ENCODE measurements around the gene PGAP2. TPM values are rescaled to one million over a fixed set of nuclear protein-coding genes. Genes with fewer than 3 reads are reported as not detected.
"Not testable (repeated sequence)": the region's sequence is repeated elsewhere in the genome, so short reads cannot be mapped to it uniquely, and the experiment has no call there.

Gene PGAP2
- total RNA-seq, 1 experiment from 2014 or later, result 13.9 TPM

GRCh38 chr11:3854977-3855807 lies 46.8 kb downstream of the PGAP2 start, which contains the start of gene STIM1:
TSS of gene STIM1 (plus strand) at chr11:3855664. CDS start at chr11:3856271, 607 bp downstream.
- peak; percentile 91 for DNase-seq (ENCODE audit: low read depth)

GRCh38 chr11:3855808-3856491 lies 47.6 kb downstream of the PGAP2 start:
- DNase-seq (ENCODE audit: low read depth), result peak; percentile 59

GRCh38 chr11:3856856-3857553 lies 48.6 kb downstream of the PGAP2 start:
- DNase-seq (ENCODE audit: low read depth), result no peak

GRCh38 chr11:3857628-3858027 lies 49.3 kb downstream of the PGAP2 start:
- DNase-seq (ENCODE audit: low read depth), result no peak

- no peak for DNase-seq (ENCODE audit: low read depth)
These were observed 51.1 kb downstream of the PGAP2 start for GRCh38 chr11:3859373-3859881.

GRCh38 chr11:3860375-3860774 lies 52.0 kb downstream of the PGAP2 start:
- no peak for DNase-seq (ENCODE audit: low read depth)

GRCh38 chr11:3860898-3861393 lies 52.6 kb downstream of the PGAP2 start:
- not testable (repeated sequence) for DNase-seq (ENCODE audit: low read depth)

DNA sequence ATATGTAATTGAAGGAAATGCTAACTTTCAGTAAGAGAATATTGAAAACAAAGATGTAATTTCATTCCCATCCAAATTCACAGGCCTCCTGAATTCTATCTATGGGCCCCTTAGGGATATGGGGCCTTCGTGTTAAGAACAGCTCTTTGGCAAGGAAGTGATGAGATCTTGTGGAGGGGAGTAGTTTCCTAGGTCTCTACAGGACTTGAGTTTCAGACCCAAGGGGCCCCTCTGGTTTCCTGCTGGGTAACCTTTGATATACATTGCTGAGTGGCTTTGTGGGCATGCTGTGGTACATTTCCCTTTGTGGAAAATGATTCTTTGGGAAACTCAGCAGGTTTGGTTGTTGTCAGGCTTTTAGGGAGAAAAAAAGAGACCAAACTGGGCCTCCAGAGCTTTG lies 53.3 kb downstream of the PGAP2 start:
- DNase-seq (ENCODE audit: low read depth), result no peak

- DNase-seq (ENCODE audit: low read depth), result peak; percentile 84
These were observed 57.2 kb downstream of the PGAP2 start for GRCh38 chr11:3865388-3866193.

DNA sequence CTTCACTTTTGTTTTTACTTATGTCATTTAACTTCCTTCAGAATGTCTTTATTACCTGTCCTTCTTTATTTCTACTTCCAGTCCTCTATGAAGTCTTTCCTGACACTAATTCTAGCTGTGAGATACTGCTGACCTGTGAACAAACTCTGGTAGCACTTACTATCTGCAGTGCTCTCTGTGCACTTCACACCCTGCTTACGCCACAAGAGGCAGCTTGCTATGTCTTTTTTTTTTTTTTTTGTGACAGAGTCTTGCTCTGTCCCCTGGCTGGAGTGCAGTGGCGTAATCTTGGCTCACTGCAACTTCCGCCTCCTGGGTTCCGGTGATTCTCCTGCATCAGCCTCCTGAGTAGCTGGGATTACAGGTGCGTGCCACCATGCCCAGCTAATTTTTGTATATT lies 57.8 kb downstream of the PGAP2 start:
- no peak for DNase-seq (ENCODE audit: low read depth)

DNA sequence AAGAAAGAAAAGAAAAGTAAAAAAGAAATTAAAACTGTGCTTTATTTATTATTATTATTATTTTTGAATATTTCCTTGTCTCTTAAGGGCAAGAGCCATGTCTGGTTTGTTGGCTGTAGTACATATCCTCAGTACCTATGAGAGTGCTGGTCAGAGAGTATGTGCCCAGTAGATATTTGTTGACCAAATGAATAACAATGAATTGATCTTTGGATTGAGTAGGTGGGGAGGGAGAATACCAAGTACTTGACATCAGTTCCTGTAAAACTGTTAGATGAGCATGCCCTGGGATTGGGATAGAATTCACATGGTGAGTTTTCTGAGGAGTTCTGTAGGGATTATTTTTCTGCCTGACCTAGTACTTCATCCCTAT lies 58.5 kb downstream of the PGAP2 start:
- no peak for DNase-seq (ENCODE audit: low read depth)

- no peak for DNase-seq (ENCODE audit: low read depth)
These were observed 59.1 kb downstream of the PGAP2 start for GRCh38 chr11:3867209-3868091.

- DNase-seq (ENCODE audit: low read depth), result no peak
These were observed 65.5 kb downstream of the PGAP2 start for GRCh38 chr11:3873712-3874349.

Other genes starting within 250 kb of the PGAP2 start
- gene ART5, start 166.6 kb upstream of the PGAP2 start, total RNA-seq (2014; rRNA removed; shearing (Covaris generic)), result not detected in 2 replicates
- not detected in 2 replicates for gene ART1, start 163.4 kb upstream of the PGAP2 start, total RNA-seq (2014; rRNA removed; shearing (Covaris generic))
- gene CHRNA10, start 137.2 kb upstream of the PGAP2 start, total RNA-seq (2014; rRNA removed; shearing (Covaris generic)), result 0.86 and 0.94 TPM in 2 replicates
- 110 and 133 TPM in 2 replicates for gene NUP98, start 11.0 kb upstream of the PGAP2 start, total RNA-seq (2014; rRNA removed; shearing (Covaris generic))
- gene RHOG, start 32.4 kb downstream of the PGAP2 start, total RNA-seq (2014; rRNA removed; shearing (Covaris generic)), result 46.6 and 67.0 TPM in 2 replicates
- 35.6 and 37.6 TPM in 2 replicates for gene STIM1, start 47.1 kb downstream of the PGAP2 start, total RNA-seq (2014; rRNA removed; shearing (Covaris generic))